HepG2 (cell line): Measurements from ENCODE around the gene PDHX. TPM values are rescaled to one million over a fixed set of nuclear protein-coding genes. Genes with fewer than 3 reads are reported as not detected.

Source experiments
- ATAC-seq: fragments of 200-7000 bp; cut with Tn5 transposase; 3 replicates; pipeline ENCODE4 v1.9.1; 2020; ENCODE audit warnings: mild to moderate bottlenecking, moderate library complexity
- BruUV-seq: library from RNA; stranded (reverse); fragments of 400-500 nt; replicated peaks from 2 replicates; lab custom pipeline; 2021; lab: Mats Ljungman, UMichigan
- CTCF ChIA-PET: fragments of 300-600 bp; formaldehyde crosslinking; extraction: SDS; loops from one replicate; lab custom pipeline; 2021; ENCODE audit warnings: low total read pairs, inconsistent platforms, low intra/inter-chr PET ratio; lab: Yijun Ruan, JAX
- POLR2A ChIA-PET: fragments of 350-600 bp; sonication (Branson Sonifier 250); formaldehyde crosslinking; loops from one replicate; lab custom pipeline; 2020; ENCODE audit warnings: antibody characterized with exemption, inconsistent platforms; lab: Yijun Ruan, JAX
- DNase-seq: peaks from one replicate; pipeline ENCODE4 v3.0.0-alpha.2; 2015; ENCODE audit warnings: low spot score
- FAIRE-seq: peaks from 3 replicates; lab custom pipeline; 2011; peaks lifted over from hg19 to GRCh38; lab: Jason Lieb, UNC
- H2AFZ ChIP-seq: one replicate; pipeline ENCODE4 v1.6.1; 2011; ENCODE audit warnings: low read length, inconsistent platforms
- H3K27ac ChIP-seq: fragments of 300-600 bp; 3 replicates; pipeline ENCODE4 v1.8.0; 2011; ENCODE audit warnings: mixed run types, mild to moderate bottlenecking, mixed read lengths, low read length, inconsistent platforms; ENCODE audit not compliant: insufficient read depth; ENCODE audit errors: extremely low read length
- H3K27me3 ChIP-seq, 2 experiments: fragments of 200-600 bp in 1 of 2; 2 replicates in 1 of 2; 3 replicates in 1 of 2; pipeline versions ENCODE4 v1.6.0 to v1.8.0; 2011; ENCODE audit warnings: low read length in 2 of 2, mild to moderate bottlenecking in 2 of 2, moderate library complexity in 2 of 2, inconsistent platforms in 1 of 2; ENCODE audit not compliant: insufficient read depth in 2 of 2, control insufficient read depth in 1 of 2
- H3K36me3 ChIP-seq, 2 experiments: fragments of 200-600 bp in 1 of 2; replicated peaks in 1 of 2; 2 replicates in 1 of 2; 3 replicates in 1 of 2; pipeline versions ENCODE4 v1.5.1 to v1.8.0; 2011; ENCODE audit warnings: low read length in 2 of 2, inconsistent platforms in 1 of 2; ENCODE audit not compliant: insufficient read depth in 2 of 2, control insufficient read depth in 1 of 2
- H3K4me1 ChIP-seq: 2 replicates; pipeline ENCODE4 v1.5.1; 2012; ENCODE audit warnings: low read length, inconsistent platforms; ENCODE audit not compliant: insufficient read depth
- H3K4me2 ChIP-seq: 2 replicates; pipeline ENCODE4 v1.6.0; 2011; ENCODE audit warnings: low read depth, low read length, inconsistent platforms
- H3K4me3 ChIP-seq, 3 experiments: fragments of 200-600 bp in 1 of 3; sonication (generic), shearing (Covaris generic) in 1 of 3; replicated peaks in 1 of 3; 2 replicates each; pipeline ENCODE4 v1.5.1; 2011 to 2016; ENCODE audit warnings: low read length in 3 of 3, inconsistent platforms in 2 of 3, low read depth in 2 of 3, mild to moderate bottlenecking in 2 of 3, control low read depth in 1 of 3, mixed read lengths in 1 of 3; ENCODE audit not compliant: insufficient read depth in 1 of 3
- H3K79me2 ChIP-seq: one replicate; pipeline ENCODE4 v1.6.1; 2011; ENCODE audit warnings: low read length, inconsistent platforms; ENCODE audit not compliant: insufficient read depth
- H3K9ac ChIP-seq: 2 replicates; pipeline ENCODE4 v1.6.0; 2011; ENCODE audit warnings: mild to moderate bottlenecking, low read depth, low read length, inconsistent platforms; ENCODE audit not compliant: insufficient read depth
- H3K9me3 ChIP-seq: 2 replicates; pipeline ENCODE4 v1.5.1; 2012; ENCODE audit warnings: mild to moderate bottlenecking, low read length
- H4K20me1 ChIP-seq: 2 replicates; pipeline ENCODE4 v1.6.0; 2011; ENCODE audit warnings: inconsistent platforms, mild to moderate bottlenecking, low read length, moderate library complexity; ENCODE audit not compliant: insufficient read depth
- HOXD1 ChIP-seq: sonication (generic); formaldehyde crosslinking; IDR thresholded peaks from 2 replicates; pipeline ENCODE4 v1.5.0; 2020; ENCODE audit warnings: missing genetic modification reagents
- MLLT10 ChIP-seq: sonication (generic); formaldehyde crosslinking; IDR thresholded peaks from 2 replicates; pipeline ENCODE4 v1.4.0; 2020; ENCODE audit warnings: missing genetic modification reagents
- RFXANK ChIP-seq: IDR thresholded peaks from 2 replicates; pipeline ENCODE4 v1.6.1; 2016
- SKI ChIP-seq: fragments of 450-650 bp; IDR thresholded peaks from one replicate; pipeline ENCODE4 v1.6.1; 2018; ENCODE audit warnings: mild to moderate bottlenecking; ENCODE audit not compliant: partially characterized antibody
- ZNF563 ChIP-seq: sonication (generic); formaldehyde crosslinking; IDR thresholded peaks from 2 replicates; pipeline ENCODE4 v1.8.0; 2022; ENCODE audit warnings: mild to moderate bottlenecking, moderate library complexity, missing genetic modification reagents
- WGBS: methylation state at CpG from one replicate; pipeline ENCODE4 v1.1.6; 2017; ENCODE audit warnings: low lambda C conversion rate; 5-methylcytosine and 5-hydroxymethylcytosine counted together
- in situ Hi-C: cut with HindIII; loops from 2 replicates; pipeline ENCODE4 v1.10.0; 2017; ENCODE audit warnings: low pct_unique_long_range_greater_than_20kb; ENCODE audit not compliant: extremely low pct_ligation_motif_present
- intact Hi-C: fragments of 100-400 bp; cut with micrococcal nuclease; formaldehyde crosslinking; loops from one replicate; pipeline ENCODE4 v1.10.0; 2022; ENCODE audit not compliant: unreplicated experiment
- polyA plus RNA-seq, 8 experiments: library from polyadenylated mRNA; depleted of rRNA in 3 of 8; stranded (reverse) in 7 of 8; unstranded in 1 of 8; fragments of >200 nt; fragmentation: Illumina TruSeq in 4 of 8; extraction: Trizol in 4 of 8; gene quantifications; 2 replicates each; pipeline versions ENCODE4 v1.2.1 to v1.2.3, GENCODE V29; 2011 to 2016; ENCODE audit warnings: low read depth in 4 of 8, missing spikeins in 1 of 8, mixed read lengths in 1 of 8; ENCODE audit not compliant: insufficient read depth in 1 of 8
- total RNA-seq, 5 experiments: library from RNA; depleted of rRNA; stranded (reverse); fragments of >200 nt; fragmentation: Illumina TruSeq; extraction: Trizol; gene quantifications; 2 replicates each; pipeline ENCODE4 v1.2.3, GENCODE V29; 2016; ENCODE audit warnings: low read depth in 1 of 5
- TF ChIP-seq, protein P1 (sequence below): sonication (generic); formaldehyde crosslinking; IDR thresholded peaks from 2 replicates; pipeline ENCODE4 v1.4.0; 2020; ENCODE audit warnings: mild to moderate bottlenecking, missing genetic modification reagents
- TF ChIP-seq, protein P2 (sequence below): sonication (generic); formaldehyde crosslinking; IDR thresholded peaks from 2 replicates; pipeline ENCODE4 v1.4.0; 2020; ENCODE audit warnings: missing genetic modification reagents, low read depth, mild to moderate bottlenecking, borderline replicate concordance

The PDHX gene
- total and polyA plus RNA-seq, 2 of the 13 experiments (the other 11 are each of a cell fraction or from before 2014, with no cell fraction given), result 41.0 to 73.8 TPM

DNA sequence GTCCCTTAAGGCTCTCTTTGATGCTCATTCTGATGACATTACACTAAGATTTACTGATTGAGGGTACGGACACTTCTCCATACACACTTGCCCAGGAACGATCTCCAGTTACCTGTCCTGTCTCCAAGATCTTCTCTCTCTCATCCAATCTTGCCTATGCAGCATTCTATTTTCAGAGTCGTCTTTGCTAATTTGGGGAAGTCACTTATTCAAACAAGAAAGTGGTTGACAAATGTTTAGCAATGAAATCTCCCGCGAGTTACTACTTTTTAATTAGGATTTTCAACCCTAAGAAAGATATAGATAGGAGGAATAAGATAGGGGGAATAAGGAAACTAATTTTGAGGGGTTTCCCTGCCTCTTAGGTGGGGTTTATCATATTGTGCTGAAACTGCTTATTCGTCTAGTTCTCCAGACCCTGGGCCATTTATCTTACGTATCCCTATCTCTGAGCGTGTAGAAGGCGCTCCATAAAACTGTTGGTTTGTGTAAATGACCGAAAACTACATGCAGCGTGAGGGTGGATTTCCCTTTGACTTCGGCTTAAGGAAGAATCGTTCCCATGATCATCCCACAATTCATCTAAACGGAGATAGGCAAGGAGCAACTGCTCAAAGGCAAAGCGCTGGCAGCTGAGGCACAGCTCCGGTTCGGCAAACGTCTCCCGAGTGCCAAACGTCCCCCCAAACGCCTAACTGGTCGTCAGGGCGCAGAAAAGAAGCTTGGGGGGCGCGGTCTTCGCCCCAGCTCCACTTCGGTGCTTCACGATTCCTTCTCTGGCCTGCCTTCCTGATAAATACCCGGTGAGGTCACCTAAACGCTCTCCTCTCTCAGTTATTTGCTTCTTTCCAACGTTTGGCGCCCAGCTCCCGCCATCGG is 1.0 kb upstream of the PDHX start:
- in situ Hi-C loops, result loop anchor here (25.0 kb wide), 1 partner anchor 753 kb away; no protein-coding TSS in a partner anchor
- CTCF ChIA-PET, result no interaction called here
- POLR2A ChIA-PET, result interaction anchor here (0.6 to 4.3 kb wide), 19 partner anchors 8 to 864 kb away, joined by 3 to 46 read pairs (median 4); partner anchors contain the start of genes ABTB2, CAPRIN1 and NAT10
- TF ChIP-seq RFXANK (CRISPR knock-in tag) (no peak), MLLT10 (CRISPR knock-in tag) (no peak), ZNF563 (CRISPR knock-in tag) (no peak; the same call in 1 of the 2 replicates), HOXD1 (no peak), SKI (no peak)
- TF ChIP-seq, protein P1, sequence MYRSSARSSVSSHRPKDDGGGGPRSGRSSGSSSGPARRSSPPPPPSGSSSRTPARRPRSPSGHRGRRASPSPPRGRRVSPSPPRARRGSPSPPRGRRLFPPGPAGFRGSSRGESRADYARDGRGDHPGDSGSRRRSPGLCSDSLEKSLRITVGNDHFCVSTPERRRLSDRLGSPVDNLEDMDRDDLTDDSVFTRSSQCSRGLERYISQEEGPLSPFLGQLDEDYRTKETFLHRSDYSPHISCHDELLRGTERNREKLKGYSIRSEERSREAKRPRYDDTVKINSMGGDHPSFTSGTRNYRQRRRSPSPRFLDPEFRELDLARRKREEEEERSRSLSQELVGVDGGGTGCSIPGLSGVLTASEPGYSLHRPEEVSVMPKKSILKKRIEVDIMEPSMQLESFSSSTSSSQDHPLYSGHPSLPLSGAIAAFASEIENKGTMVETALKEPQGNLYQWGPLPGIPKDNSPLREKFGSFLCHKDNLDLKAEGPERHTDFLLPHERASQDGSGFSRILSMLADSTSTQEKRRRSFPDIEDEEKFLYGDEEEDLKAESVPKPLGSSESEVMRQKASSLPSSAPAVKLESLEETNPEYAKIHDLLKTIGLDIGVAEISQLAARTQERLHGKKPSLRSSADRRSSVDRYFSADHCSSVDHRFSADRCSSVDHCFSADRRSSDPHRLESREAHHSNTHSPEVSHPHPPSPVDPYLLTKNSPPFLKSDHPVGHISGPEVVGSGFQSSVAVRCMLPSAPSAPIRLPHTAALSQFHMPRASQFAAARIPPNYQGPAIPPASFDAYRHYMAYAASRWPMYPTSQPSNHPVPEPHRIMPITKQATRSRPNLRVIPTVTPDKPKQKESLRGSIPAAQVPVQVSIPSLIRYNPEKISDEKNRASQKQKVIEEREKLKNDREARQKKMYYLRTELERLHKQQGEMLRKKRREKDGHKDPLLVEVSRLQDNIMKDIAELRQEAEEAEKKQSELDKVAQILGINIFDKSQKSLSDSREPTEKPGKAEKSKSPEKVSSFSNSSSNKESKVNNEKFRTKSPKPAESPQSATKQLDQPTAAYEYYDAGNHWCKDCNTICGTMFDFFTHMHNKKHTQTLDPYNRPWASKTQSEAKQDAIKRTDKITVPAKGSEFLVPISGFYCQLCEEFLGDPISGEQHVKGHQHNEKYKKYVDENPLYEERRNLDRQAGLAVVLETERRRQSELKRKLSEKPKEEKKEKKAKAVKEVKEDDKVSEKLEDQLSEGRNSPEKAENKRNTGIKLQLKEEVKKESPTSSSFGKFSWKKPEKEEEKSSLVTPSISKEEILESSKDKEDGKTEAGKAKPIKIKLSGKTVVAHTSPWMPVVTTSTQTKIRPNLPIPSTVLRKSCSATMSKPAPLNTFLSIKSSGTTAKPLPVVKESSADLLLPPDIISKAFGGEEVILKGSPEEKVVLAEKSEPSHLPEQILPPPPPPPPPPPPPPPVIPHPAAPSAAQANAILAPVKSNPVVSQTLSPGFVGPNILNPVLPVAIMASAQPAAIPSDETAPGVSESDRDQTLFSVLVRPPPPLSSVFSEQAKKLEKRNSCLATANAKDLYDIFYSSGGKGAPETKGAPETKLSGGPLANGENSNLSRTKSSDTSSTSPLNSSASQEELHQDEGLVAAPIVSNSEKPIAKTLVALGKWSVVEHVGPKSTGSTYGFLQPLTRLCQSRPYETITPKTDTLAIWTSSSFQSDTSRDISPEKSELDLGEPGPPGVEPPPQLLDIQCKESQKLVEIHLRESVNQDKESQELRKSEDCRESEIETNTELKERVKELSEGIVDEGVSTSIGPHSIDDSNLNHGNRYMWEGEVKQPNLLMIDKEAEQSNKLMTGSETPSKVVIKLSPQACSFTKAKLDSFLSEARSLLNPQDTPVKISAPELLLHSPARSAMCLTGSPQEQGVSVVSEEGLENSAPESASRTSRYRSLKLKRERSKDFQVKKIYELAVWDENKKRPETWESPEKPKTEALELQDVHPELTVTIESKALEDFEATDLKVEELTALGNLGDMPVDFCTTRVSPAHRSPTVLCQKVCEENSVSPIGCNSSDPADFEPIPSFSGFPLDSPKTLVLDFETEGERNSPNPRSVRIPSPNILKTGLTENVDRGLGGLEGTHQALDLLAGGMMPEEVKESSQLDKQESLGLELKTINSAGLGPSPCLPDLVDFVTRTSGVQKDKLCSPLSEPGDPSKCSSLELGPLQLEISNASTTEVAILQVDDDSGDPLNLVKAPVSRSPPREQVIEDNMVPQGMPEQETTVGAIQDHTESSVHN (CRISPR knock-in tag), result peak; percentile 91; the same call in 1 of the 2 replicates
- TF ChIP-seq, protein P2, sequence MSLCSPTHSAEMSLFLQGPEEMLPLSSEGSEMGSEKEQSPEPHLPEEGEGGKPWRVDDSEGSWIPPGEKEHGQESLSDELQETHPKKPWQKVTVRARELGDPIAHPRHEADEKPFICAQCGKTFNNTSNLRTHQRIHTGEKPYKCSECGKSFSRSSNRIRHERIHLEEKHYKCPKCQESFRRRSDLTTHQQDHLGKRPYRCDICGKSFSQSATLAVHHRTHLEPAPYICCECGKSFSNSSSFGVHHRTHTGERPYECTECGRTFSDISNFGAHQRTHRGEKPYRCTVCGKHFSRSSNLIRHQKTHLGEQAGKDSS (CRISPR knock-in tag), result 0 out of 2 replicates have a peak, but pooled peaks have one; percentile 73

More for the DNA sequence above, 1.0 kb upstream of the PDHX start:
- peak overlapping the region; percentile 97 for H3K4me2 ChIP-seq
- peaks cover 52% of the 10 kb centered on the region for H3K4me1 ChIP-seq
- peak overlapping the region; percentile 81 to 96 (median 89) for H3K4me3 ChIP-seq
- H3K36me3 ChIP-seq, result peaks cover 0 to 8% of the 10 kb centered on the region in 2 experiments; a peak in 1 of 5 replicates
- ATAC-seq (peak; percentile 3), FAIRE-seq (no peak), DNase-seq (no peak)
- no peaks in the 10 kb centered on the region for H3K9me3 ChIP-seq
- H3K27ac ChIP-seq, result peak overlapping the region; percentile 99
- no peaks in the 10 kb centered on the region for H4K20me1 ChIP-seq
- H3K27me3 ChIP-seq, result no peaks in the 10 kb centered on the region; a peak in 1 of 5 replicates
- WGBS, result 3% methylated on average over 27 of the region's 34 CpGs
- peak overlapping the region; percentile 99 for H3K9ac ChIP-seq
- H2AFZ ChIP-seq, result peak overlapping the region; percentile 77
- intact Hi-C loops, result no loop called here
- TSS peak; percentile 83 for BruUV-seq
- H3K79me2 ChIP-seq, result peaks cover 45% of the 10 kb centered on the region
